Measurements from ENCODE around the gene TSHZ2. TPM values are rescaled to one million over a fixed set of nuclear protein-coding genes. Genes with fewer than 3 reads are reported as not detected.

Gene TSHZ2
- polyA plus RNA-seq, 1 donor from 2014 or later, result 4.6 TPM

DNA sequence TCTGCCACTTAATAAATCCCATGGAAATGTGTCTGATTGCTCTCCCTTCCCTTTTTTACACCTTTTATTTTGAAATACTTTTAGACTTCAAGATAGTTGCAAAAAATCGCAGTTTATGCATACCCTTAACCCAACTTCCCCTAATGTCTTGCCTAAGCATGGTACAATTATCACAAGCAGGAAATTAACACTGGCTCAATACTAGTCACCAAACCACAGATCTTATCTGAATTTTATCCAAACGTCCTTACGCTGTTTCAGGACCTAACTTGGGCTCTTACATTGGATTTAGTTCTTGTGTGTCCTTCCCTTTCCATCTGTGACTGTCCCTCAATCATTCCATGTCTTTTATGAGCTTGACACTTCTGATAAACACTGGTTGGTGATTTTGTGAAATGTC, 475.2 kb downstream of the TSHZ2 start:
- H3K27me3 ChIP-seq (ENCODE audit: insufficient read depth, low read depth, low read length), result no peaks in the 10 kb centered on the region

DNA sequence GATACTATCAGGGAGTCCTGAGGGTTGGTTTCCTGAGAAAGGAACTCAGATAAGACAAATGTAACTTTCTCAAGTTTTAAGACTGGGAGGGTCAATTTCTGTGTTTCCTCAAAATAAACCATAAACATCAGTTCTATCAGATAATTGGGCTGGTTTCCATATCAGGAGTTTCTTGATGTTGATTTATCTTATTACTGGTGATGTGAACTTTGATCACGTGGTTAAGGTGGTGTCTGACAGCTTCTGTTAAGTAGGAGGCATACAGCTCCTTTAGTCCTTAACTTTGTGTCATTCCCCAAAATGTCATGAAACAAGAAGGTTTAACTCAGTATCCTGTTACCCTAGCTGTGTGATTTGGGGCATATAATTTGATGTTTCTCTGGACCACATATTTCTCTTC, 476.3 kb downstream of the TSHZ2 start:
- H3K4me2 ChIP-seq (ENCODE audit: low read length), result no peak overlapping the region
- H3K4me3 ChIP-seq (ENCODE audit: low read length), result no peak overlapping the region
- no peaks in the 10 kb centered on the region for H3K79me2 ChIP-seq (replicated peaks; ENCODE audit: insufficient read depth, low read length)
- H3K27me3 ChIP-seq (ENCODE audit: insufficient read depth, low read depth, low read length), result no peaks in the 10 kb centered on the region
- H3K9me2 ChIP-seq (ENCODE audit: insufficient read depth, low read length), result no peaks in the 10 kb centered on the region
- H3K9ac ChIP-seq (ENCODE audit: low read length), result no peak overlapping the region
- H4K20me1 ChIP-seq (ENCODE audit: insufficient read depth), result no peaks in the 10 kb centered on the region
- no peak overlapping the region for H2AFZ ChIP-seq (ENCODE audit: low read depth, low read length)
- no peaks in the 10 kb centered on the region for H3F3A ChIP-seq (ENCODE audit: insufficient read depth, low read length, poor library complexity, severe bottlenecking)
- no peak overlapping the region for H3K27ac ChIP-seq (ENCODE audit: low read length)
- H3K36me3 ChIP-seq (ENCODE audit: insufficient read depth, low read length), result no peaks in the 10 kb centered on the region
- no peak for TF ChIP-seq EZH2 (IDR thresholded peaks at IDR 0.05; ENCODE audit: borderline replicate concordance, insufficient read depth, low read length, poor library complexity, severe bottlenecking)
- TF ChIP-seq MXI1 (conservative IDR thresholded peaks at IDR 0.05; ENCODE audit: poor library complexity, severe bottlenecking), result no peak
- no peak for TF ChIP-seq EP300 (conservative IDR thresholded peaks at IDR 0.05; ENCODE audit: poor library complexity, severe bottlenecking)
- TF ChIP-seq SMC3 (conservative IDR thresholded peaks at IDR 0.05; ENCODE audit: poor library complexity), result no peak
- no peak for TF ChIP-seq POLR2AphosphoS5 (IDR thresholded peaks at IDR 0.05)
- TF ChIP-seq TAF1 (IDR thresholded peaks at IDR 0.05; ENCODE audit: low read depth), result no peak
- TF ChIP-seq, protein P1, sequence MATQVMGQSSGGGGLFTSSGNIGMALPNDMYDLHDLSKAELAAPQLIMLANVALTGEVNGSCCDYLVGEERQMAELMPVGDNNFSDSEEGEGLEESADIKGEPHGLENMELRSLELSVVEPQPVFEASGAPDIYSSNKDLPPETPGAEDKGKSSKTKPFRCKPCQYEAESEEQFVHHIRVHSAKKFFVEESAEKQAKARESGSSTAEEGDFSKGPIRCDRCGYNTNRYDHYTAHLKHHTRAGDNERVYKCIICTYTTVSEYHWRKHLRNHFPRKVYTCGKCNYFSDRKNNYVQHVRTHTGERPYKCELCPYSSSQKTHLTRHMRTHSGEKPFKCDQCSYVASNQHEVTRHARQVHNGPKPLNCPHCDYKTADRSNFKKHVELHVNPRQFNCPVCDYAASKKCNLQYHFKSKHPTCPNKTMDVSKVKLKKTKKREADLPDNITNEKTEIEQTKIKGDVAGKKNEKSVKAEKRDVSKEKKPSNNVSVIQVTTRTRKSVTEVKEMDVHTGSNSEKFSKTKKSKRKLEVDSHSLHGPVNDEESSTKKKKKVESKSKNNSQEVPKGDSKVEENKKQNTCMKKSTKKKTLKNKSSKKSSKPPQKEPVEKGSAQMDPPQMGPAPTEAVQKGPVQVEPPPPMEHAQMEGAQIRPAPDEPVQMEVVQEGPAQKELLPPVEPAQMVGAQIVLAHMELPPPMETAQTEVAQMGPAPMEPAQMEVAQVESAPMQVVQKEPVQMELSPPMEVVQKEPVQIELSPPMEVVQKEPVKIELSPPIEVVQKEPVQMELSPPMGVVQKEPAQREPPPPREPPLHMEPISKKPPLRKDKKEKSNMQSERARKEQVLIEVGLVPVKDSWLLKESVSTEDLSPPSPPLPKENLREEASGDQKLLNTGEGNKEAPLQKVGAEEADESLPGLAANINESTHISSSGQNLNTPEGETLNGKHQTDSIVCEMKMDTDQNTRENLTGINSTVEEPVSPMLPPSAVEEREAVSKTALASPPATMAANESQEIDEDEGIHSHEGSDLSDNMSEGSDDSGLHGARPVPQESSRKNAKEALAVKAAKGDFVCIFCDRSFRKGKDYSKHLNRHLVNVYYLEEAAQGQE (IDR thresholded peaks at IDR 0.05; ENCODE audit: borderline replicate concordance), result no peak
- TF ChIP-seq CTCF (IDR thresholded peaks at IDR 0.05; ENCODE audit: poor library complexity, severe bottlenecking), result no peak
- TF ChIP-seq RAD21 (conservative IDR thresholded peaks at IDR 0.05), result no peak
- H3K9me3 ChIP-seq (ENCODE audit: low read length), result no peaks in the 10 kb centered on the region

More for the DNA sequence above, 475.2 kb downstream of the TSHZ2 start:
- Histone ChIP-seq H3K27ac (ENCODE audit: low read length) (no peak overlapping the region), H3K9me2 (ENCODE audit: insufficient read depth, low read length) (no peaks in the 10 kb centered on the region), H3F3A (ENCODE audit: insufficient read depth, low read length, poor library complexity, severe bottlenecking) (no peaks in the 10 kb centered on the region), H2AFZ (ENCODE audit: low read depth, low read length) (no peak overlapping the region), H4K20me1 (ENCODE audit: insufficient read depth) (no peaks in the 10 kb centered on the region), H3K4me3 (ENCODE audit: low read length) (no peak overlapping the region), H3K4me2 (ENCODE audit: low read length) (no peak overlapping the region), H3K9me3 (ENCODE audit: low read length) (no peaks in the 10 kb centered on the region), H3K36me3 (ENCODE audit: insufficient read depth, low read length) (no peaks in the 10 kb centered on the region), H3K9ac (ENCODE audit: low read length) (no peak overlapping the region), H3K79me2 (replicated peaks; ENCODE audit: insufficient read depth, low read length) (no peaks in the 10 kb centered on the region)
- TF ChIP-seq EZH2 (IDR thresholded peaks at IDR 0.05; ENCODE audit: borderline replicate concordance, insufficient read depth, low read length, poor library complexity, severe bottlenecking) (no peak), EP300 (conservative IDR thresholded peaks at IDR 0.05; ENCODE audit: poor library complexity, severe bottlenecking) (no peak), CTCF (IDR thresholded peaks at IDR 0.05; ENCODE audit: poor library complexity, severe bottlenecking) (no peak)
- TF ChIP-seq, protein P1 (IDR thresholded peaks at IDR 0.05; ENCODE audit: borderline replicate concordance), result no peak
